AG09319 (cell line): ENCODE data around the gene SEC61A1.

ENCODE experiments used
- DNase-seq: peaks from one replicate; pipeline ENCODE4 v3.0.0-alpha.2; 2010; ENCODE audit warnings: low read depth; ENCODE audit errors: extremely low read depth
- CTCF ChIP-seq: IDR thresholded peaks from 2 replicates; pipeline ENCODE4 v1.5.1; 2011; ENCODE audit warnings: low read depth, mild to moderate bottlenecking, inconsistent platforms, low read length, moderate library complexity

Gene SEC61A1

GRCh38 chr3:128073185-128073725 lies 21.0 kb downstream of the SEC61A1 start:
- no peak for DNase-seq
- no peak for TF ChIP-seq CTCF

GRCh38 chr3:128073807-128074206 lies 21.6 kb downstream of the SEC61A1 start:
- TF ChIP-seq CTCF, result no peak
- DNase-seq, result no peak

GRCh38 chr3:128074851-128075521 lies 22.7 kb downstream of the SEC61A1 start:
- DNase-seq, result no peak
- no peak for TF ChIP-seq CTCF

- peak; percentile 63 for TF ChIP-seq CTCF
- DNase-seq, result peak; percentile 57
Measured at GRCh38 chr3:128075522-128076482, 23.6 kb downstream of the SEC61A1 start.

GRCh38 chr3:128076483-128077201 lies 24.4 kb downstream of the SEC61A1 start:
- no peak for TF ChIP-seq CTCF
- no peak for DNase-seq

- DNase-seq, result no peak
- no peak for TF ChIP-seq CTCF
Measured at GRCh38 chr3:128077202-128077624, 25.0 kb downstream of the SEC61A1 start.
